ENCODE results near the gene TEC.

The TEC gene

DNA sequence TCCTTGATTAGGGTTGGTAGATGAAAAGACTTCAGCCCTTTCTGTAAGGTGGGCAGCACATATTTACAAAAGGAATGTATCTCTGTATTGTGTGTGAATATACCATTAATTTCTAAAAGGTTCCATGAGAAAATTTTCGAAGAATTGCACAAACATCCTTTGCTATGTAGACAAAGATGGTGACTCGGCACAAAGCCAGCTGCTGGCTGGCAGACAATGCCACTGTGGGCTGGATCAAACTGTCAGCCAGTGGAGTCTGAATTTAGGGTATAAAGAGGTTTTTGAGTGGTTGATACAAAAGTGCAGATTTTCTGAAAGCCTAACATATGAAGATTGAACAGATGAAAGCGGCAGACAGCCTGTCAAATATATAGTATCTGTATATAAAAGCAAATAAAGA, 129.9 kb downstream of the TEC start:
- TF ChIP-seq, protein P1, sequence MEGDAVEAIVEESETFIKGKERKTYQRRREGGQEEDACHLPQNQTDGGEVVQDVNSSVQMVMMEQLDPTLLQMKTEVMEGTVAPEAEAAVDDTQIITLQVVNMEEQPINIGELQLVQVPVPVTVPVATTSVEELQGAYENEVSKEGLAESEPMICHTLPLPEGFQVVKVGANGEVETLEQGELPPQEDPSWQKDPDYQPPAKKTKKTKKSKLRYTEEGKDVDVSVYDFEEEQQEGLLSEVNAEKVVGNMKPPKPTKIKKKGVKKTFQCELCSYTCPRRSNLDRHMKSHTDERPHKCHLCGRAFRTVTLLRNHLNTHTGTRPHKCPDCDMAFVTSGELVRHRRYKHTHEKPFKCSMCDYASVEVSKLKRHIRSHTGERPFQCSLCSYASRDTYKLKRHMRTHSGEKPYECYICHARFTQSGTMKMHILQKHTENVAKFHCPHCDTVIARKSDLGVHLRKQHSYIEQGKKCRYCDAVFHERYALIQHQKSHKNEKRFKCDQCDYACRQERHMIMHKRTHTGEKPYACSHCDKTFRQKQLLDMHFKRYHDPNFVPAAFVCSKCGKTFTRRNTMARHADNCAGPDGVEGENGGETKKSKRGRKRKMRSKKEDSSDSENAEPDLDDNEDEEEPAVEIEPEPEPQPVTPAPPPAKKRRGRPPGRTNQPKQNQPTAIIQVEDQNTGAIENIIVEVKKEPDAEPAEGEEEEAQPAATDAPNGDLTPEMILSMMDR (IDR thresholded peaks at IDR 0.05; ENCODE audit: extremely low read depth, missing control alignments): no peak
- DNase-seq (ENCODE audit: low spot score): no peak

DNA sequence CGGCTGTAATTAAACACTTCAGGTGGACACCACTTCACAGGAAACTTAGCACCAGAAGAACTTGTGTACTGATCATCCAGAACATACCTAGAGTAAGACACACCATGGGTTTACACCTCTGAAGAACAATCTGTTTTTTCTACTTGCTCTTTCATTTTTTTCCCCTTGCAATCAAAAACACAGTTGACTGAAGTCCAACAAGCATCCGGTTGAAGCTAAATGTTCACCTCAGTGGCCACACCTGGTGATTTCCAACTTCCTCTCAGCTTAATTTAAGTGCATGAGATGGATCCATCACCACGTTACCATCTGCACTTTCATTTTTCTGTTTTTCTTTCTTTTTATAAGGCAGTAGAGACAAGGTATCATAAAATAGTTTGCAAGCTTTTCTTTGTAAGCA, 130.7 kb downstream of the TEC start:
- DNase-seq (ENCODE audit: low spot score): peak; percentile 17
- TF ChIP-seq, protein P1 (IDR thresholded peaks at IDR 0.05; ENCODE audit: extremely low read depth, missing control alignments): no peak

DNA sequence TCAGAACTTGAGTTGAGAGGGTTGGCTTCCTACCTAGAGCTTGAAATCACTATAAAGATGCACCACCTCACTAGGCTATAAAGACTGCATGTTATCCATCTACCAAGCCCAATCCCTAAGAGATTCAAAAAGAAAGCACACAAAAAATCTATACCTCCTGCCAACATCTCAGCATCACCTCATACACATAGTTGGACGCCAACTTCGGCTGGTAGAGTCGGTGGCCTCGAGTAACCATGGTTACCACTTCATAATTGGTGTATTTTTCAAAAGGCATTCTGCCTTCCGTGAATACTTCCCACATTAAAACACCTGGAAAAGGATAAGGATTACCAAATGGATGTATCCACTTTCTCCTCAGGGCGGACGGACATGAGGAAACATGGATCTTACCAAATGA, 131.1 kb downstream of the TEC start:
- DNase-seq (ENCODE audit: low spot score): no peak
- TF ChIP-seq, protein P1 (IDR thresholded peaks at IDR 0.05; ENCODE audit: extremely low read depth, missing control alignments): no peak

DNA sequence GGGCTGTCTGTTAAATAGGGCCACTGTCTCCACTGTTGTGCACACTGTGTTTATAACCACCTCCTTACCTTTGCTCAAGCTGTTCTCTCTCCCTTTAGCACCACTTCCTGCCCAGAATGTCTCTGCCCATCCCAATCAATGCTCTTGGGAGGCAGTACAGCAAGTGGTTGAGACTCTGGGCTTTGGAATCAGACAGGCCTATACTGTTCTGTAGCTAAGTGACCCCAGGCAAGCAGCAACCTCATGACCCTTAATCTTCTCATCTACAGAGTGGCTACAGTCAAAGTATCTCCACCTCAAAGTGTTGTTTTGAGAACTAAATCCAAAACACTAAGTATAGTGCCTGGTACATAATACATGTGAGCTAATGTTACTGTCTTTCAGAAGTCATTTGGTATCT, 131.8 kb downstream of the TEC start:
- TF ChIP-seq, protein P1 (IDR thresholded peaks at IDR 0.05; ENCODE audit: extremely low read depth, missing control alignments): no peak
- DNase-seq (ENCODE audit: low spot score): no peak

DNA sequence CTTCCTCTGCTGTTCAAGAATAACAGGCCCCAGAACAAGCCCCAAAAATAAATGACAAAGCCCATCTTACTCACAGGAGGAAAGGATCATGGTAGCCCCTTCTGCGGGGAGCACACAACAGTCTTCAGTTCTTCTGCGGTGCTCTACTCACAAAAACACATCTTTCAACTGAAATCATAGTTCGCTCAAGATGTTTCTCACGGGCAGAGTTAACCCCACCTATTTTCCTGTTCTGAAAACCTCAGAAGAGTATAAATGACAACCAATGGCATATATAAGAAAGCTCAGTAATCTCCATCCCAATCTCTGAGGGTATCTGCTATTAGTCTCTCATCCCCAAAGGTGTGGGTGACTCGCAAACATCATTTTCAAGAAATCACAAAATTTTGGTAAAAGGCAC, 135.6 kb downstream of the TEC start, which contains the start of gene TXK:
TSS of gene TXK (minus strand) at position 170 of the 400 bp plus-strand sequence. CDS start at position 90, 80 bp downstream.
- DNase-seq (ENCODE audit: low spot score): no peak
- TF ChIP-seq, protein P1 (IDR thresholded peaks at IDR 0.05; ENCODE audit: extremely low read depth, missing control alignments): no peak

DNA sequence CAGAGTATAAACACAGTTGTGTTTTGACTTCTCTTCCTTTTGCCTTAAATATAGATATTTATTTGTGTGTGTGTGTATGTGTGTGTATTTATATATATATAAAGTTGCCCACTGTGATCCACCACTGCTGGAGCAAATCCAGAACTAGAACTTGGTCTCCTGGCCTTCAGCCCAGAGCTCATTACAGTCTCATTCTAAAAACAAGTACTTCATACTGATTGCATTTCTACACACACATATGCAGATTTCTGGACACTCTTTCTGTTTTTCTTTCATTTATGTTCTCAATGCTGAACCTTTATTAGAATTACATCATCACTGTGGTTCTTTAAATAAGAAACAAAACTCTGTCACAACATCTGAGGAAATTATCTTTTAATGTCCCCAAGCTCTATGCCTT, 136.0 kb downstream of the TEC start:
- TF ChIP-seq, protein P1 (IDR thresholded peaks at IDR 0.05; ENCODE audit: extremely low read depth, missing control alignments): no peak
- no peak for DNase-seq (ENCODE audit: low spot score)

DNA sequence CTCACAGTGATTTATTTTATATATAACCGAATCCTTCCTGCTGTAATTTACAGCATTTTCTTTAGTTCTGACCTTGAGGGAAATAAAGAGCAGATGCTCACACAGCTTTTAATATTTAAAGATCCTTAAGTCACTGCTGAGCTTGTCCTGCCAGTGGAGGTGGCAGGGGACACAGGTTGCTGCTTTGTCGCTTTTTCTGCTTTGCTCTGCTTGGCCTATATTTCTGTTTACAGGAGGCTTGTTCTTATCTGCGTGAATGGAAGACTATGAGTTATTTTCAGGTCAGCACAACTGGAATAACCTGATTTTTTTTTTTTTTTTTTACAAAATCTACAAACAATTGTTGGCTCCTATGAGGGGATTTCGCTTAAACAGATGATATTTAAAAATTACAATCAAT, 137.9 kb downstream of the TEC start:
- no peak for DNase-seq (ENCODE audit: low spot score)
- TF ChIP-seq, protein P1 (IDR thresholded peaks at IDR 0.05; ENCODE audit: extremely low read depth, missing control alignments): no peak

Data from GM20000 (cell line).